ENCODE results near the gene NKX2-3.

DNA sequence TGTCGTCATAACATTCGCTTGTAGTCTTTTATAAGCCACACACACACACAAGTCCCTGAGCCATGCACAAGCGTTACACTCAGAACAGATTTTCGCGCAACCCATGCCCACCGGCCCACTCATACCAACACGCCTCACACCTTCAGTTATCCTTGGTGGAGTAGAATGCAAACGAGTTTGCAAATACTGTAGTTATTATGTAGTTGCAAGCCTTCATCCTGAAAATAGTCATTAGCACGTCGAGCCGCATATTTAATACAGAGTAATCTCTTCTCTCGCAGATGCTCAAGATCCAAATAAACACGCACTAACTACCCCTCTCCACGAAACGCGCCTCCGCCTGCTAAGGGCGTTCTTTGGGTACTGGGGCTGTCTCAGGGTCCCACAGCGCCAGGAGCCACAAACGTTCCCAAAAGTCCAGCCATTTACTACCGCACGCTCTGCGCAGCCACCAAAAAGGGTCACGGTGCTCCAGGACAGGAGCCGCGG lies 1.8 kb downstream of the NKX2-3 start:
- TF ChIP-seq, protein P1, sequence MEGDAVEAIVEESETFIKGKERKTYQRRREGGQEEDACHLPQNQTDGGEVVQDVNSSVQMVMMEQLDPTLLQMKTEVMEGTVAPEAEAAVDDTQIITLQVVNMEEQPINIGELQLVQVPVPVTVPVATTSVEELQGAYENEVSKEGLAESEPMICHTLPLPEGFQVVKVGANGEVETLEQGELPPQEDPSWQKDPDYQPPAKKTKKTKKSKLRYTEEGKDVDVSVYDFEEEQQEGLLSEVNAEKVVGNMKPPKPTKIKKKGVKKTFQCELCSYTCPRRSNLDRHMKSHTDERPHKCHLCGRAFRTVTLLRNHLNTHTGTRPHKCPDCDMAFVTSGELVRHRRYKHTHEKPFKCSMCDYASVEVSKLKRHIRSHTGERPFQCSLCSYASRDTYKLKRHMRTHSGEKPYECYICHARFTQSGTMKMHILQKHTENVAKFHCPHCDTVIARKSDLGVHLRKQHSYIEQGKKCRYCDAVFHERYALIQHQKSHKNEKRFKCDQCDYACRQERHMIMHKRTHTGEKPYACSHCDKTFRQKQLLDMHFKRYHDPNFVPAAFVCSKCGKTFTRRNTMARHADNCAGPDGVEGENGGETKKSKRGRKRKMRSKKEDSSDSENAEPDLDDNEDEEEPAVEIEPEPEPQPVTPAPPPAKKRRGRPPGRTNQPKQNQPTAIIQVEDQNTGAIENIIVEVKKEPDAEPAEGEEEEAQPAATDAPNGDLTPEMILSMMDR (IDR thresholded peaks at IDR 0.05), result no peak
- no peak for TF ChIP-seq POLR2A (IDR thresholded peaks at IDR 0.05)

Measured in uterus (tissue), 2 donors.